ENCODE results near the gene SNHG17.

GRCh38 chr20:38421915-38422314, 13.2 kb downstream of the SNHG17 start:
- TF ChIP-seq CTCF (IDR thresholded peaks at IDR 0.05) (no peak), EZH2 (IDR thresholded peaks at IDR 0.05) (no peak), EZH2phosphoT487 (IDR thresholded peaks at IDR 0.05) (no peak)

Measured in neural progenitor cell (in vitro differentiated cells).